CD14-positive monocyte (primary cell): Measurements from ENCODE around the gene SPON1. TPM values are rescaled to one million over a fixed set of nuclear protein-coding genes. Genes with fewer than 3 reads are reported as not detected.
A peak's percentile ranks its signal among the peaks of the same experiment; 100 is the strongest.

ENCODE experiments used
- DNase-seq, 3 donors: peaks; one replicate each; pipeline ENCODE4 v3.0.0-alpha.2; 2011 to 2022
- H2AFZ ChIP-seq: 2 replicates; pipeline ENCODE4 v1.6.0; 2012; ENCODE audit warnings: mild to moderate bottlenecking, low read depth, low read length, inconsistent platforms; ENCODE audit not compliant: insufficient read depth, poor library complexity, severe bottlenecking
- H3K27ac ChIP-seq, 2 donors: 1 replicate in 1 of 2; 2 replicates in 1 of 2; pipeline ENCODE4 v1.5.1; 2012 to 2013; ENCODE audit warnings: low read length in 2 of 2, control low read depth in 1 of 2, inconsistent platforms in 1 of 2, low read depth in 1 of 2, mild to moderate bottlenecking in 1 of 2
- H3K27me3 ChIP-seq, 2 donors: one replicate each; pipeline versions ENCODE4 v1.6.0 to v1.6.1; 2011 to 2013; ENCODE audit warnings: low read length in 2 of 2; ENCODE audit not compliant: control insufficient read depth in 2 of 2, insufficient read depth in 2 of 2
- H3K36me3 ChIP-seq, 2 donors: replicated peaks in 1 of 2; 1 replicate in 1 of 2; 2 replicates in 1 of 2; pipeline versions ENCODE4 v1.5.1 to v1.6.1; 2012 to 2013; ENCODE audit warnings: low read length in 2 of 2, control low read depth in 1 of 2, inconsistent platforms in 1 of 2, mild to moderate bottlenecking in 1 of 2; ENCODE audit not compliant: insufficient read depth in 2 of 2, control insufficient read depth in 1 of 2
- H3K4me1 ChIP-seq, 2 donors: 1 replicate in 1 of 2; 2 replicates in 1 of 2; pipeline versions ENCODE4 v1.5.1 to v1.6.1; 2012 to 2013; ENCODE audit warnings: low read length in 2 of 2, control low read depth in 1 of 2, inconsistent platforms in 1 of 2, mild to moderate bottlenecking in 1 of 2, moderate library complexity in 1 of 2; ENCODE audit not compliant: insufficient read depth in 2 of 2, control insufficient read depth in 1 of 2
- H3K4me2 ChIP-seq: replicated peaks from 2 replicates; pipeline ENCODE3; 2012; ENCODE audit warnings: low read length, moderate library complexity, mild to moderate bottlenecking; ENCODE audit not compliant: poor library complexity, severe bottlenecking; ENCODE audit errors: extremely low read depth
- H3K4me3 ChIP-seq, 3 experiments: fragments of 200-600 bp in 1 of 3; sonication (generic) in 1 of 3; replicated peaks in 1 of 3; 1 replicate in 2 of 3; 2 replicates in 1 of 3; pipeline ENCODE4 v1.5.1; 2011 to 2013; ENCODE audit warnings: low read length in 3 of 3, mild to moderate bottlenecking in 3 of 3, control low read depth in 2 of 3, low read depth in 2 of 3, inconsistent platforms in 1 of 3, moderate library complexity in 1 of 3
- H3K79me2 ChIP-seq: 2 replicates; pipeline ENCODE4 v1.6.0; 2012; ENCODE audit warnings: mild to moderate bottlenecking, control low read depth, inconsistent platforms, low read length, moderate library complexity; ENCODE audit not compliant: insufficient read depth
- H3K9ac ChIP-seq: 2 replicates; pipeline ENCODE4 v1.6.0; 2017; ENCODE audit warnings: low read length, mild to moderate bottlenecking; ENCODE audit not compliant: insufficient read depth, poor library complexity, severe bottlenecking
- H3K9me3 ChIP-seq, 2 donors: replicated peaks in 1 of 2; 1 replicate in 1 of 2; 2 replicates in 1 of 2; pipeline versions ENCODE4 v1.5.1 to v1.6.1; 2012 to 2013; ENCODE audit warnings: low read length in 2 of 2, control low read depth in 1 of 2; ENCODE audit not compliant: control insufficient read depth in 1 of 2, insufficient read depth in 1 of 2
- H4K20me1 ChIP-seq: 2 replicates; pipeline ENCODE4 v1.6.0; 2012; ENCODE audit warnings: mild to moderate bottlenecking, low read length, control low read depth, moderate library complexity; ENCODE audit not compliant: insufficient read depth
- H3K27ac Mint-ChIP-seq, 7 donors: one replicate each; pipeline ENCODE4 v1.8.0; 2020; ENCODE audit warnings: mild to moderate bottlenecking in 7 of 7, mixed read lengths in 7 of 7, moderate library complexity in 6 of 7, inconsistent platforms in 2 of 7
- H3K27me3 Mint-ChIP-seq, 3 donors: one replicate each; pipeline ENCODE4 v1.8.0; 2021 to 2022; ENCODE audit warnings: low read depth in 3 of 3, mild to moderate bottlenecking in 3 of 3, mixed read lengths in 3 of 3, moderate library complexity in 3 of 3, inconsistent platforms in 1 of 3
- H3K36me3 Mint-ChIP-seq, 2 donors: one replicate each; pipeline ENCODE4 v1.8.0; 2020; ENCODE audit warnings: mixed read lengths in 2 of 2, inconsistent platforms in 1 of 2, mild to moderate bottlenecking in 1 of 2
- H3K4me1 Mint-ChIP-seq: one replicate; pipeline ENCODE4 v1.8.0; 2020; ENCODE audit warnings: mild to moderate bottlenecking, mixed read lengths
- H3K4me3 Mint-ChIP-seq, 2 donors: one replicate each; pipeline ENCODE4 v1.8.0; 2020; ENCODE audit warnings: mild to moderate bottlenecking in 2 of 2, mixed read lengths in 2 of 2, moderate library complexity in 1 of 2
- H3K9me3 Mint-ChIP-seq, 7 donors: one replicate each; pipeline ENCODE4 v1.8.0; 2020 to 2022; ENCODE audit warnings: mixed read lengths in 7 of 7, mild to moderate bottlenecking in 6 of 7, moderate library complexity in 6 of 7, inconsistent platforms in 2 of 7
- CTCF ChIP-seq: fragments of 200-600 bp; IDR thresholded peaks from one replicate; pipeline ENCODE4 v1.8.0; 2022; ENCODE audit warnings: antibody characterized with exemption, mild to moderate bottlenecking
- WGBS: methylation state at CpG from one replicate; pipeline ENCODE4 v1.1.5; 2013; ENCODE audit warnings: missing lambda C conversion rate; ENCODE audit not compliant: insufficient coverage; 5-methylcytosine and 5-hydroxymethylcytosine counted together
- intact Hi-C, 2 donors: fragments of 100-400 bp; cut with micrococcal nuclease; formaldehyde crosslinking; loops; one replicate each; pipeline versions ENCODE4 v1.15.0 to v1.15.1; 2023
- polyA plus RNA-seq, 3 donors: library from polyadenylated mRNA; depleted of rRNA in 1 of 3; unstranded in 2 of 3; stranded (reverse) in 1 of 3; fragments of 300-500 nt in 2 of 3; fragments of >200 nt in 1 of 3; fragmentation: Illumina TruSeq in 2 of 3; gene quantifications; 1 replicate in 2 of 3; 2 replicates in 1 of 3; pipeline ENCODE4 v1.2.3, GENCODE V29; 2012 to 2021

Gene SPON1
- polyA plus RNA-seq, 3 donors = not detected

- no peak overlapping the region for H3K4me3 Mint-ChIP-seq
- no CpG with 5 or more reads among the region's 1 CpG for WGBS
- intact Hi-C loops = no loop called here
- H3K4me3 ChIP-seq = no peak overlapping the region
- no peak for DNase-seq
- H3K36me3 Mint-ChIP-seq = no peaks in the 10 kb centered on the region
- H3K36me3 ChIP-seq = no peaks in the 10 kb centered on the region
- no peaks in the 10 kb centered on the region for H3K79me2 ChIP-seq
- no peak overlapping the region for H3K9ac ChIP-seq
- H3K4me1 Mint-ChIP-seq = no peaks in the 10 kb centered on the region
- H3K27ac Mint-ChIP-seq = no peak overlapping the region
- no peaks in the 10 kb centered on the region for H3K27me3 ChIP-seq
- peaks cover 0 to 3% (median 0%) of the 10 kb centered on the region in 7 donors for H3K9me3 Mint-ChIP-seq
- H2AFZ ChIP-seq = no peak overlapping the region
- H3K4me1 ChIP-seq = no peaks in the 10 kb centered on the region
- H4K20me1 ChIP-seq = no peaks in the 10 kb centered on the region
- no peak for TF ChIP-seq CTCF
- H3K27ac ChIP-seq = no peak overlapping the region
- H3K4me2 ChIP-seq = no peak overlapping the region
- H3K27me3 Mint-ChIP-seq = peaks cover 0 to 5% (median 2%) of the 10 kb centered on the region in 3 donors
- no peaks in the 10 kb centered on the region for H3K9me3 ChIP-seq
Observed at GRCh38 chr11:14055936-14056335, 93.4 kb downstream of the SPON1 start.

- Histone ChIP-seq H3K9ac (no peak overlapping the region), H2AFZ (no peak overlapping the region), H3K4me1 (no peaks in the 10 kb centered on the region), H3K27ac (no peak overlapping the region), H3K79me2 (no peaks in the 10 kb centered on the region), H3K4me2 (no peak overlapping the region), H3K36me3 (no peaks in the 10 kb centered on the region), H3K9me3 (no peaks in the 10 kb centered on the region), H3K4me3 (no peak overlapping the region), H4K20me1 (no peaks in the 10 kb centered on the region), H3K27me3 (no peaks in the 10 kb centered on the region)
- no peak for DNase-seq
- Mint-ChIP-seq H3K4me1 (no peaks in the 10 kb centered on the region), H3K27me3 (peaks cover 0 to 4% (median 2%) of the 10 kb centered on the region in 3 donors), H3K9me3 (peaks cover 0 to 2% (median 0%) of the 10 kb centered on the region in 7 donors), H3K27ac (peak overlapping the region in 1 of 7 donors; percentile 31), H3K4me3 (no peak overlapping the region), H3K36me3 (no peaks in the 10 kb centered on the region)
- WGBS = 96% methylated on average over 4 of the region's 5 CpGs
- TF ChIP-seq CTCF = no peak
- intact Hi-C loops = no loop called here
Observed at GRCh38 chr11:14058061-14058460, 95.5 kb downstream of the SPON1 start.
